NCI-H1048 (cell line): Measurements from ENCODE around the gene AMFR.

Experiments used
- DNase-seq: peaks from one replicate; lab custom pipeline; 2025; lab: John Stamatoyannopoulos, UW

Gene AMFR

GRCh38 chr16:56330476-56330875 lies 94.9 kb downstream of the AMFR start:
- DNase-seq = no peak

- no peak for DNase-seq
Measured at GRCh38 chr16:56329887-56330286, 95.5 kb downstream of the AMFR start.

- DNase-seq = no peak
Measured at GRCh38 chr16:56328276-56329022, 96.9 kb downstream of the AMFR start.

- DNase-seq = no peak
Measured at GRCh38 chr16:56327929-56328258, 97.5 kb downstream of the AMFR start.

- DNase-seq = no peak
Measured at GRCh38 chr16:56327071-56327928, 98.0 kb downstream of the AMFR start.

- no peak for DNase-seq
Measured at GRCh38 chr16:56325956-56326355, 99.4 kb downstream of the AMFR start.

- DNase-seq = no peak
Measured at GRCh38 chr16:56324406-56324805, 100.9 kb downstream of the AMFR start.

- DNase-seq = no peak
Measured at GRCh38 chr16:56321571-56321970, 103.8 kb downstream of the AMFR start.

GRCh38 chr16:56320811-56321558 lies 104.4 kb downstream of the AMFR start:
- DNase-seq = no peak

GRCh38 chr16:56320056-56320455 lies 105.3 kb downstream of the AMFR start:
- no peak for DNase-seq

GRCh38 chr16:56319376-56319775 lies 106.0 kb downstream of the AMFR start:
- no peak for DNase-seq

GRCh38 chr16:56318827-56319140 lies 106.6 kb downstream of the AMFR start:
- DNase-seq = no peak

- DNase-seq = no peak
Measured at GRCh38 chr16:56317998-56318826, 107.1 kb downstream of the AMFR start.

- no peak for DNase-seq
Measured at GRCh38 chr16:56316545-56316944, 108.8 kb downstream of the AMFR start.

GRCh38 chr16:56315955-56316354 lies 109.4 kb downstream of the AMFR start:
- DNase-seq = no peak

GRCh38 chr16:56314244-56314850 lies 111.0 kb downstream of the AMFR start:
- no peak for DNase-seq

GRCh38 chr16:56312556-56312955 lies 112.8 kb downstream of the AMFR start:
- no peak for DNase-seq

- DNase-seq = no peak
Measured at GRCh38 chr16:56312028-56312300, 113.4 kb downstream of the AMFR start.
